Measurements from ENCODE around the gene PYM1. TPM values are rescaled to one million over a fixed set of nuclear protein-coding genes. Genes with fewer than 3 reads are reported as not detected.

PYM1 gene
- total RNA-seq, 1 experiment from 2014 or later = 24.8 TPM

- Histone ChIP-seq H3K4me2 (ENCODE audit: low read length) (no peak overlapping the region), H2AFZ (ENCODE audit: low read depth, low read length, poor library complexity, severe bottlenecking) (no peak overlapping the region), H4K20me1 (ENCODE audit: insufficient read depth) (no peaks in the 10 kb centered on the region), H3K4me3 (replicated peaks in 1 of 2; ENCODE audit: low read depth in 1 of 2, low read length in 2 of 2) (no peak overlapping the region), H3K9me2 (ENCODE audit: insufficient read depth) (no peaks in the 10 kb centered on the region), H3K36me3 (ENCODE audit: control insufficient read depth in 1 of 2, insufficient read depth in 2 of 2, low read length in 2 of 2) (peaks cover 2 to 6% of the 10 kb centered on the region in 2 experiments; a peak in 2 of 4 replicates), H3K79me2 (ENCODE audit: insufficient read depth, low read length) (no peaks in the 10 kb centered on the region), H3K4me1 (ENCODE audit: control insufficient read depth in 1 of 2, insufficient read depth in 2 of 2, low read length in 2 of 2) (peaks cover 4 to 19% of the 10 kb centered on the region in 2 experiments), H3K9ac (ENCODE audit: low read length) (no peak overlapping the region), H3K9me3 (ENCODE audit: control insufficient read depth in 1 of 2, insufficient read depth in 1 of 2, low read depth in 1 of 2, low read length in 2 of 2) (no peaks in the 10 kb centered on the region), H3K27ac (ENCODE audit: low read depth, low read length) (no peak overlapping the region), H3K27me3 (ENCODE audit: insufficient read depth, low read length) (no peaks in the 10 kb centered on the region)
- BruUV-seq (replicated peaks) = no TSS peak
- no peak for ATAC-seq
- RAD21 ChIA-PET (ENCODE audit: low non-redundant PET in 1 of 2, low total read pairs in 2 of 2, uncharacterized antibody in 2 of 2, unreplicated experiment in 2 of 2) = no interaction called here
- POLR2A ChIA-PET = no interaction called here
- CTCF ChIA-PET = interaction anchor here (0.9 kb wide), 1 partner anchor 12 kb away, joined by 3 read pairs; no protein-coding TSS in a partner anchor
- TF ChIP-seq CBX3 (IDR thresholded peaks at IDR 0.05; ENCODE audit: low read depth) (no peak), SRF (IDR thresholded peaks at IDR 0.05; ENCODE audit: low read depth) (no peak), YY1 (IDR thresholded peaks at IDR 0.05; ENCODE audit: extremely low read depth, insufficient replicate concordance, low read depth, low read length) (no peak), SIN3A (IDR thresholded peaks at IDR 0.05; ENCODE audit: low read depth) (no peak), FOSL1 (IDR thresholded peaks at IDR 0.05; ENCODE audit: low read depth) (no peak), EZH2phosphoT487 (IDR thresholded peaks at IDR 0.05; ENCODE audit: borderline replicate concordance) (no peak), CTCF (IDR thresholded peaks at IDR 0.05 in 2 of 3, conservative IDR thresholded peaks at IDR 0.05 in 1 of 3; ENCODE audit: borderline replicate concordance in 1 of 3, insufficient read depth in 1 of 3, low read depth in 2 of 3, low read length in 2 of 3) (no peak)
- no peak for DNase-seq (ENCODE audit: low read depth, low spot score)
- intact Hi-C loops (cut with micrococcal nuclease) = no loop called here
Observed at GRCh38 chr12:55942577-55943136, 15.0 kb upstream of the PYM1 start.

- Histone ChIP-seq H3K27ac (ENCODE audit: low read depth, low read length) (no peak overlapping the region), H3K36me3 (ENCODE audit: control insufficient read depth in 1 of 2, insufficient read depth in 2 of 2, low read length in 2 of 2) (peaks cover 2 to 6% of the 10 kb centered on the region in 2 experiments; a peak in 2 of 4 replicates), H2AFZ (ENCODE audit: low read depth, low read length, poor library complexity, severe bottlenecking) (no peak overlapping the region), H3K9ac (ENCODE audit: low read length) (no peak overlapping the region), H3K4me1 (ENCODE audit: control insufficient read depth in 1 of 2, insufficient read depth in 2 of 2, low read length in 2 of 2) (peaks cover 4 to 25% of the 10 kb centered on the region in 2 experiments), H3K4me3 (replicated peaks in 1 of 2; ENCODE audit: low read depth in 1 of 2, low read length in 2 of 2) (no peak overlapping the region), H3K79me2 (ENCODE audit: insufficient read depth, low read length) (no peaks in the 10 kb centered on the region), H4K20me1 (ENCODE audit: insufficient read depth) (no peaks in the 10 kb centered on the region), H3K4me2 (ENCODE audit: low read length) (no peak overlapping the region), H3K27me3 (ENCODE audit: insufficient read depth, low read length) (no peaks in the 10 kb centered on the region), H3K9me3 (ENCODE audit: control insufficient read depth in 1 of 2, insufficient read depth in 1 of 2, low read depth in 1 of 2, low read length in 2 of 2) (no peaks in the 10 kb centered on the region), H3K9me2 (ENCODE audit: insufficient read depth) (no peaks in the 10 kb centered on the region)
- ChIA-PET CTCF (interaction anchor here (0.9 kb wide), 1 partner anchor 12 kb away, joined by 3 read pairs; no protein-coding TSS in a partner anchor), POLR2A (no interaction called here), RAD21 (ENCODE audit: low non-redundant PET in 1 of 2, low total read pairs in 2 of 2, uncharacterized antibody in 2 of 2, unreplicated experiment in 2 of 2) (no interaction called here)
- intact Hi-C loops (cut with micrococcal nuclease) = no loop called here
- ATAC-seq (no peak), DNase-seq (ENCODE audit: low read depth, low spot score) (no peak)
- no TSS peak for BruUV-seq (replicated peaks)
- TF ChIP-seq, protein P1, sequence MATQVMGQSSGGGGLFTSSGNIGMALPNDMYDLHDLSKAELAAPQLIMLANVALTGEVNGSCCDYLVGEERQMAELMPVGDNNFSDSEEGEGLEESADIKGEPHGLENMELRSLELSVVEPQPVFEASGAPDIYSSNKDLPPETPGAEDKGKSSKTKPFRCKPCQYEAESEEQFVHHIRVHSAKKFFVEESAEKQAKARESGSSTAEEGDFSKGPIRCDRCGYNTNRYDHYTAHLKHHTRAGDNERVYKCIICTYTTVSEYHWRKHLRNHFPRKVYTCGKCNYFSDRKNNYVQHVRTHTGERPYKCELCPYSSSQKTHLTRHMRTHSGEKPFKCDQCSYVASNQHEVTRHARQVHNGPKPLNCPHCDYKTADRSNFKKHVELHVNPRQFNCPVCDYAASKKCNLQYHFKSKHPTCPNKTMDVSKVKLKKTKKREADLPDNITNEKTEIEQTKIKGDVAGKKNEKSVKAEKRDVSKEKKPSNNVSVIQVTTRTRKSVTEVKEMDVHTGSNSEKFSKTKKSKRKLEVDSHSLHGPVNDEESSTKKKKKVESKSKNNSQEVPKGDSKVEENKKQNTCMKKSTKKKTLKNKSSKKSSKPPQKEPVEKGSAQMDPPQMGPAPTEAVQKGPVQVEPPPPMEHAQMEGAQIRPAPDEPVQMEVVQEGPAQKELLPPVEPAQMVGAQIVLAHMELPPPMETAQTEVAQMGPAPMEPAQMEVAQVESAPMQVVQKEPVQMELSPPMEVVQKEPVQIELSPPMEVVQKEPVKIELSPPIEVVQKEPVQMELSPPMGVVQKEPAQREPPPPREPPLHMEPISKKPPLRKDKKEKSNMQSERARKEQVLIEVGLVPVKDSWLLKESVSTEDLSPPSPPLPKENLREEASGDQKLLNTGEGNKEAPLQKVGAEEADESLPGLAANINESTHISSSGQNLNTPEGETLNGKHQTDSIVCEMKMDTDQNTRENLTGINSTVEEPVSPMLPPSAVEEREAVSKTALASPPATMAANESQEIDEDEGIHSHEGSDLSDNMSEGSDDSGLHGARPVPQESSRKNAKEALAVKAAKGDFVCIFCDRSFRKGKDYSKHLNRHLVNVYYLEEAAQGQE (IDR thresholded peaks at IDR 0.05; ENCODE audit: low read depth) = no peak
- TF ChIP-seq ELF1 (IDR thresholded peaks at IDR 0.05; ENCODE audit: borderline replicate concordance, low read depth) = no peak
- no peak for TF ChIP-seq SRF (IDR thresholded peaks at IDR 0.05; ENCODE audit: low read depth)
- no peak for TF ChIP-seq ZFX (IDR thresholded peaks at IDR 0.05)
- TF ChIP-seq EZH2phosphoT487 (IDR thresholded peaks at IDR 0.05; ENCODE audit: borderline replicate concordance) = no peak
- TF ChIP-seq, protein P2, sequence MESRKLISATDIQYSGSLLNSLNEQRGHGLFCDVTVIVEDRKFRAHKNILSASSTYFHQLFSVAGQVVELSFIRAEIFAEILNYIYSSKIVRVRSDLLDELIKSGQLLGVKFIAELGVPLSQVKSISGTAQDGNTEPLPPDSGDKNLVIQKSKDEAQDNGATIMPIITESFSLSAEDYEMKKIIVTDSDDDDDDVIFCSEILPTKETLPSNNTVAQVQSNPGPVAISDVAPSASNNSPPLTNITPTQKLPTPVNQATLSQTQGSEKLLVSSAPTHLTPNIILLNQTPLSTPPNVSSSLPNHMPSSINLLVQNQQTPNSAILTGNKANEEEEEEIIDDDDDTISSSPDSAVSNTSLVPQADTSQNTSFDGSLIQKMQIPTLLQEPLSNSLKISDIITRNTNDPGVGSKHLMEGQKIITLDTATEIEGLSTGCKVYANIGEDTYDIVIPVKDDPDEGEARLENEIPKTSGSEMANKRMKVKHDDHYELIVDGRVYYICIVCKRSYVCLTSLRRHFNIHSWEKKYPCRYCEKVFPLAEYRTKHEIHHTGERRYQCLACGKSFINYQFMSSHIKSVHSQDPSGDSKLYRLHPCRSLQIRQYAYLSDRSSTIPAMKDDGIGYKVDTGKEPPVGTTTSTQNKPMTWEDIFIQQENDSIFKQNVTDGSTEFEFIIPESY (IDR thresholded peaks at IDR 0.05; ENCODE audit: extremely low read depth, insufficient replicate concordance, low read length) = no peak
- no peak for TF ChIP-seq ZNF274 (IDR thresholded peaks at IDR 0.05; ENCODE audit: low read depth, low read length)
Observed at GRCh38 chr12:55942055-55942454, 14.4 kb upstream of the PYM1 start.

Data from HCT116 (cell line).